Ovary (tissue), 9 donors: ENCODE measurements around the gene EMILIN3. TPM values are rescaled to one million over a fixed set of nuclear protein-coding genes. Genes with fewer than 3 reads are reported as not detected.

Experiments
- DNase-seq, 5 donors: peaks; one replicate each; pipeline ENCODE4 v3.0.0-alpha.2; 2019 to 2020
- H3K27ac ChIP-seq, 2 donors: fragments of 200-600 bp; one replicate each; pipeline versions ENCODE4 v1.5.1 to v1.8.0; 2019 to 2022
- H3K27me3 ChIP-seq: fragments of 200-600 bp; one replicate; pipeline ENCODE4 v1.8.0; 2022
- H3K36me3 ChIP-seq: fragments of 200-600 bp; sonication (generic); one replicate; pipeline ENCODE4 v1.5.1; 2019
- H3K4me1 ChIP-seq: one replicate; pipeline ENCODE4 v1.8.1; 2013; ENCODE audit warnings: mild to moderate bottlenecking, moderate library complexity; ENCODE audit not compliant: insufficient read depth
- H3K4me3 ChIP-seq: fragments of 200-600 bp; sonication (generic); one replicate; pipeline ENCODE4 v1.5.1; 2017
- H3K9me3 ChIP-seq, 2 donors: fragments of 200-600 bp in 1 of 2; sonication (generic) in 1 of 2; one replicate each; pipeline versions ENCODE4 v1.5.1 to v1.8.1; 2013 to 2019; ENCODE audit warnings: mild to moderate bottlenecking in 1 of 2, moderate library complexity in 1 of 2
- CTCF ChIP-seq, 3 donors: fragments of 450-650 bp in 2 of 3; fragments of 200-600 bp in 1 of 3; IDR thresholded peaks; one replicate each; pipeline versions ENCODE4 v1.5.1 to v1.8.0; 2016 to 2022; ENCODE audit warnings: antibody characterized with exemption in 3 of 3, mild to moderate bottlenecking in 1 of 3
- EP300 ChIP-seq: sonication (generic); formaldehyde crosslinking; IDR thresholded peaks from one replicate; pipeline ENCODE4 v1.6.1; 2017; ENCODE audit warnings: antibody characterized with exemption
- POLR2A ChIP-seq: fragments of 450-650 bp; IDR thresholded peaks from one replicate; pipeline ENCODE4 v1.6.1; 2017; ENCODE audit warnings: antibody characterized with exemption, mild to moderate bottlenecking, moderate library complexity
- WGBS, 3 donors: extraction: QIAGEN DNeasy Blood & Tissue Kit in 1 of 3; methylation state at CpG; one replicate each; pipeline versions ENCODE4 v1.1.5 to v1.1.7; 2013 to 2017; 5-methylcytosine and 5-hydroxymethylcytosine counted together
- intact Hi-C, 4 donors: fragments of 100-400 bp; cut with DNase I; formaldehyde crosslinking; loops; one replicate each; pipeline versions ENCODE4 v1.11.0 to v1.15.1; 2022 to 2023
- polyA plus RNA-seq, 2 donors: library from polyadenylated mRNA; stranded (reverse); fragments of 200-250 nt in 1 of 2; fragments of 350-450 nt in 1 of 2; fragmentation: Illumina TruSeq in 1 of 2; extraction: RNeasy Lipid Tissue Mini Kit (QIAGEN cat#74804) in 1 of 2; gene quantifications; one replicate each; pipeline ENCODE4 v1.2.3, GENCODE V29; 2013 to 2014
- total RNA-seq, 7 donors: library from RNA; depleted of rRNA in 2 of 7; stranded (reverse); fragments of >200 nt in 2 of 7; fragmentation: NEBNext Ultra II Directional in 3 of 7; extraction: Animal tissue kit (Norgen Biotek cat#: 25700) in 3 of 7; gene quantifications; one replicate each; pipeline versions ENCODE4 v1.1.0 to v1.2.4, GENCODE V29; 2016 to 2023
- donor health status: DM: no; HTN: no; CAD: no; lungs with moderate emphysema.
- donor health status: DM: no; HTN: no; CAD: no.
- donor health status: Bipolar disorder and iron deficiency.
- donor health status: DM: yes; HTN: yes; CAD: no.
- donor health status: DM: no; HTN: no; CAD: no.
- donor health status: DM: yes; HTN: yes; CAD: no.

Gene EMILIN3
- total and polyA plus RNA-seq, 9 donors = 1.5 to 33.5 (median 7.0) TPM

GRCh38 chr20:41393705-41394066, 27.1 kb upstream of the EMILIN3 start:
- 44 to 73% (median 69%) methylated on average over 3 of the region's 3 CpGs for WGBS, 3 donors
- peaks cover 16% of the 10 kb centered on the region for H3K4me1 ChIP-seq
- no peak overlapping the region for H3K4me3 ChIP-seq

GRCh38 chr20:41392871-41393704, 26.5 kb upstream of the EMILIN3 start:
- 28 to 63% (median 44%) methylated on average over 12 of the region's 12 CpGs for WGBS, 3 donors
- intact Hi-C loops = no loop called here
- Histone ChIP-seq H3K27me3 (no peaks in the 10 kb centered on the region), H3K4me1 (peaks cover 14% of the 10 kb centered on the region), H3K27ac (no peak overlapping the region), H3K36me3 (no peaks in the 10 kb centered on the region), H3K4me3 (no peak overlapping the region), H3K9me3 (no peaks in the 10 kb centered on the region)
- peak; percentile 79 to 93 (median 90) for DNase-seq
- TF ChIP-seq EP300 (no peak), POLR2A (no peak), CTCF (IDR thresholded peaks at IDR 0.05) (no peak)

More at GRCh38 chr20:41393705-41394066, 27.1 kb upstream of the EMILIN3 start:
- TF ChIP-seq POLR2A = no peak
- TF ChIP-seq CTCF (IDR thresholded peaks at IDR 0.05) = no peak
- no peak for TF ChIP-seq EP300
- no peaks in the 10 kb centered on the region for H3K36me3 ChIP-seq
- H3K27me3 ChIP-seq = no peaks in the 10 kb centered on the region
- H3K27ac ChIP-seq = no peak overlapping the region
- peak in 4 of 5 donors; percentile 38 to 63 (median 44) for DNase-seq
- intact Hi-C loops = no loop called here
- no peaks in the 10 kb centered on the region for H3K9me3 ChIP-seq

- H3K27me3 ChIP-seq = no peaks in the 10 kb centered on the region
- H3K4me1 ChIP-seq = peaks cover 16% of the 10 kb centered on the region
- intact Hi-C loops = no loop called here
- DNase-seq = no peak
- H3K9me3 ChIP-seq = no peaks in the 10 kb centered on the region
- no peak for TF ChIP-seq CTCF (IDR thresholded peaks at IDR 0.05)
- TF ChIP-seq EP300 = no peak
- no peak for TF ChIP-seq POLR2A
- H3K4me3 ChIP-seq = no peak overlapping the region
- 100% methylated on average over 1 of the region's 1 CpG for WGBS, 3 donors
- no peak overlapping the region for H3K27ac ChIP-seq
- H3K36me3 ChIP-seq = no peaks in the 10 kb centered on the region
Measured at GRCh38 chr20:41392295-41392694, 25.7 kb upstream of the EMILIN3 start.

GRCh38 chr20:41391587-41392001, 25.0 kb upstream of the EMILIN3 start:
- Histone ChIP-seq H3K4me1 (peaks cover 18% of the 10 kb centered on the region), H3K9me3 (no peaks in the 10 kb centered on the region), H3K27me3 (no peaks in the 10 kb centered on the region), H3K36me3 (no peaks in the 10 kb centered on the region), H3K4me3 (no peak overlapping the region), H3K27ac (no peak overlapping the region)
- intact Hi-C loops = no loop called here
- TF ChIP-seq POLR2A (no peak), CTCF (IDR thresholded peaks at IDR 0.05) (no peak), EP300 (no peak)
- DNase-seq = no peak
- 93 to 98% (median 96%) methylated on average over 10 of the region's 10 CpGs for WGBS, 3 donors
